ENCODE data around the gene ARFRP1.

Gene ARFRP1

GRCh38 chr20:63698739-63699465 lies 8.9 kb downstream of the ARFRP1 start:
- Histone ChIP-seq H3K4me1 (ENCODE audit: insufficient read depth, low read length, severe bottlenecking) (no peaks in the 10 kb centered on the region), H3K36me3 (ENCODE audit: insufficient read depth, low read length) (peaks cover 6% of the 10 kb centered on the region; the same call in 1 of the 2 replicates), H3F3A (ENCODE audit: insufficient read depth, low read length) (no peaks in the 10 kb centered on the region), H3K79me2 (ENCODE audit: insufficient read depth, low read length) (no peaks in the 10 kb centered on the region), H3K27me3 (ENCODE audit: insufficient read depth, low read length) (no peaks in the 10 kb centered on the region), H4K20me1 (ENCODE audit: insufficient read depth, low read length) (no peaks in the 10 kb centered on the region), H3K4me3 (ENCODE audit: low read depth, low read length, poor library complexity, severe bottlenecking) (no peak overlapping the region), H3K9me3 (ENCODE audit: low read length) (no peaks in the 10 kb centered on the region), H3K27ac (ENCODE audit: low read depth, low read length, poor library complexity, severe bottlenecking) (no peak overlapping the region), H3K4me2 (ENCODE audit: low read length) (no peak overlapping the region), H2AFZ (ENCODE audit: low read length) (no peak overlapping the region), H3K9ac (ENCODE audit: low read length) (no peak overlapping the region), H3K9me2 (ENCODE audit: low read depth, low read length) (no peaks in the 10 kb centered on the region)
- TF ChIP-seq EZH2 (IDR thresholded peaks at IDR 0.05; ENCODE audit: borderline replicate concordance, low read length), result no peak
- no peak for TF ChIP-seq CTCF (IDR thresholded peaks at IDR 0.05; ENCODE audit: low read length)

GRCh38 chr20:63697868-63698545 lies 9.8 kb downstream of the ARFRP1 start:
- no peak overlapping the region for H3K4me2 ChIP-seq (ENCODE audit: low read length)
- TF ChIP-seq EZH2 (IDR thresholded peaks at IDR 0.05; ENCODE audit: borderline replicate concordance, low read length), result no peak
- no peak for TF ChIP-seq CTCF (IDR thresholded peaks at IDR 0.05; ENCODE audit: low read length)
- H3K9ac ChIP-seq (ENCODE audit: low read length), result no peak overlapping the region
- H2AFZ ChIP-seq (ENCODE audit: low read length), result no peak overlapping the region
- no peaks in the 10 kb centered on the region for H3K9me2 ChIP-seq (ENCODE audit: low read depth, low read length)
- H3K27me3 ChIP-seq (ENCODE audit: insufficient read depth, low read length), result no peaks in the 10 kb centered on the region
- no peaks in the 10 kb centered on the region for H4K20me1 ChIP-seq (ENCODE audit: insufficient read depth, low read length)
- H3K4me1 ChIP-seq (ENCODE audit: insufficient read depth, low read length, severe bottlenecking), result no peaks in the 10 kb centered on the region
- H3F3A ChIP-seq (ENCODE audit: insufficient read depth, low read length), result no peaks in the 10 kb centered on the region
- no peak overlapping the region for H3K4me3 ChIP-seq (ENCODE audit: low read depth, low read length, poor library complexity, severe bottlenecking)
- H3K27ac ChIP-seq (ENCODE audit: low read depth, low read length, poor library complexity, severe bottlenecking), result no peak overlapping the region
- H3K79me2 ChIP-seq (ENCODE audit: insufficient read depth, low read length), result no peaks in the 10 kb centered on the region
- no peaks in the 10 kb centered on the region; the same call in 1 of the 2 replicates for H3K36me3 ChIP-seq (ENCODE audit: insufficient read depth, low read length)
- H3K9me3 ChIP-seq (ENCODE audit: low read length), result no peaks in the 10 kb centered on the region

- no peak overlapping the region for H3K4me2 ChIP-seq (ENCODE audit: low read length)
- no peak for TF ChIP-seq EZH2 (IDR thresholded peaks at IDR 0.05; ENCODE audit: borderline replicate concordance, low read length)
- TF ChIP-seq CTCF (IDR thresholded peaks at IDR 0.05; ENCODE audit: low read length), result no peak
Observed at GRCh38 chr20:63697357-63697867, 10.4 kb downstream of the ARFRP1 start.

More at GRCh38 chr20:63697357-63697867, 10.4 kb downstream of the ARFRP1 start:
- H3F3A ChIP-seq (ENCODE audit: insufficient read depth, low read length), result no peaks in the 10 kb centered on the region
- no peaks in the 10 kb centered on the region; the same call in 1 of the 2 replicates for H3K36me3 ChIP-seq (ENCODE audit: insufficient read depth, low read length)
- H3K9me3 ChIP-seq (ENCODE audit: low read length), result no peaks in the 10 kb centered on the region
- no peaks in the 10 kb centered on the region for H3K4me1 ChIP-seq (ENCODE audit: insufficient read depth, low read length, severe bottlenecking)
- no peak overlapping the region for H3K9ac ChIP-seq (ENCODE audit: low read length)
- no peaks in the 10 kb centered on the region for H4K20me1 ChIP-seq (ENCODE audit: insufficient read depth, low read length)
- no peaks in the 10 kb centered on the region for H3K9me2 ChIP-seq (ENCODE audit: low read depth, low read length)
- no peak overlapping the region for H2AFZ ChIP-seq (ENCODE audit: low read length)
- no peaks in the 10 kb centered on the region for H3K27me3 ChIP-seq (ENCODE audit: insufficient read depth, low read length)
- no peak overlapping the region for H3K27ac ChIP-seq (ENCODE audit: low read depth, low read length, poor library complexity, severe bottlenecking)
- no peak overlapping the region for H3K4me3 ChIP-seq (ENCODE audit: low read depth, low read length, poor library complexity, severe bottlenecking)
- no peaks in the 10 kb centered on the region for H3K79me2 ChIP-seq (ENCODE audit: insufficient read depth, low read length)
